Ishikawa (cell line): ENCODE results near the gene PPP1R12B.

Experiments
- CEBPB ChIP-seq: IDR thresholded peaks from 2 replicates; pipeline ENCODE4 v1.6.1; 2012
- CREB1 ChIP-seq: IDR thresholded peaks from 2 replicates; pipeline ENCODE4 v1.6.1; 2012; ENCODE audit warnings: low read depth
- EGR1 ChIP-seq: IDR thresholded peaks from 2 replicates; pipeline ENCODE4 v1.6.1; 2012
- EP300 ChIP-seq: IDR thresholded peaks from 2 replicates; pipeline ENCODE4 v1.6.1; 2012; ENCODE audit warnings: borderline replicate concordance
- FOXM1 ChIP-seq: IDR thresholded peaks from 2 replicates; pipeline ENCODE4 v1.6.1; 2012; ENCODE audit warnings: low read depth, borderline replicate concordance
- MAX ChIP-seq: IDR thresholded peaks from 2 replicates; pipeline ENCODE4 v1.6.1; 2012
- NFIC ChIP-seq: IDR thresholded peaks from 2 replicates; pipeline ENCODE4 v1.6.1; 2012
- RAD21 ChIP-seq: IDR thresholded peaks from 2 replicates; pipeline ENCODE4 v1.6.1; 2012; ENCODE audit warnings: low read depth
- REST ChIP-seq: IDR thresholded peaks from 2 replicates; pipeline ENCODE4 v1.6.1; 2012; ENCODE audit warnings: low read depth, mild to moderate bottlenecking
- TAF1 ChIP-seq: IDR thresholded peaks from 2 replicates; pipeline ENCODE4 v1.6.1; 2012; ENCODE audit warnings: low read depth, mild to moderate bottlenecking
- TCF12 ChIP-seq: IDR thresholded peaks from 2 replicates; pipeline ENCODE4 v1.6.1; 2012; ENCODE audit warnings: low read depth
- TEAD4 ChIP-seq: IDR thresholded peaks from 2 replicates; pipeline ENCODE4 v1.6.1; 2012
- USF1 ChIP-seq: IDR thresholded peaks from 2 replicates; pipeline ENCODE4 v1.6.1; 2012
- YY1 ChIP-seq: IDR thresholded peaks from 2 replicates; pipeline ENCODE4 v1.6.1; 2012; ENCODE audit warnings: low read depth
- ZBTB7A ChIP-seq: IDR thresholded peaks from 2 replicates; pipeline ENCODE4 v1.6.1; 2012; ENCODE audit warnings: low read depth

Gene PPP1R12B

GRCh38 chr1:202348509-202349205 is at the start of gene PPP1R12B:
PPP1R12B (plus strand) TSS chr1:202348699; CDS start chr1:202348852, 153 bp downstream.
- TF ChIP-seq USF1: peak; percentile 84
- TF ChIP-seq TEAD4: no peak
- no peak; the same call in 1 of the 2 replicates for TF ChIP-seq EP300
- TF ChIP-seq TAF1: peak; percentile 98
- TF ChIP-seq FOXM1: no peak
- TF ChIP-seq ZBTB7A: 0 out of 2 replicates have a peak, but pooled peaks have one; percentile 54
- no peak; the same call in 1 of the 2 replicates for TF ChIP-seq NFIC
- TF ChIP-seq CREB1: peak; percentile 7; the same call in 1 of the 2 replicates
- TF ChIP-seq MAX: peak; percentile 55
- no peak; the same call in 1 of the 2 replicates for TF ChIP-seq CEBPB
- TF ChIP-seq TCF12: peak; percentile 59
- TF ChIP-seq YY1: peak; percentile 98
- no peak for TF ChIP-seq REST
- peak; percentile 39; the same call in 1 of the 2 replicates for TF ChIP-seq EGR1
- TF ChIP-seq RAD21: no peak

- TF ChIP-seq REST (no peak), NFIC (no peak), YY1 (no peak), CREB1 (no peak), ZBTB7A (no peak), TAF1 (no peak), FOXM1 (no peak), USF1 (no peak), RAD21 (no peak), CEBPB (no peak), TCF12 (no peak), TEAD4 (no peak), EGR1 (no peak)
Measured at GRCh38 chr1:202302166-202302565, 46.3 kb upstream of the PPP1R12B start.

- no peak for TF ChIP-seq TAF1
- no peak for TF ChIP-seq EP300
- TF ChIP-seq CREB1: no peak
- no peak for TF ChIP-seq REST
- no peak for TF ChIP-seq NFIC
- no peak for TF ChIP-seq YY1
- no peak for TF ChIP-seq MAX
Measured at GRCh38 chr1:202304375-202304774, 44.1 kb upstream of the PPP1R12B start.

GRCh38 chr1:202305168-202305567 is 43.3 kb upstream of the PPP1R12B start:
- no peak for TF ChIP-seq MAX
- TF ChIP-seq REST: no peak
- no peak for TF ChIP-seq YY1
- TF ChIP-seq TCF12: no peak
- no peak for TF ChIP-seq FOXM1
- no peak for TF ChIP-seq CREB1
- no peak for TF ChIP-seq EGR1
